HEK293 (cell line): ENCODE data around the gene ZHX3.

Experiments used
- CTCF ChIA-PET: fragments of 350-600 bp; formaldehyde crosslinking; extraction: SDS; loops from one replicate; lab custom pipeline; 2021; ENCODE audit warnings: antibody characterized with exemption; lab: Yijun Ruan, JAX
- POLR2A ChIA-PET: fragments of 300-600 bp; formaldehyde crosslinking; extraction: SDS; loops from one replicate; lab custom pipeline; 2020; ENCODE audit warnings: antibody characterized with exemption, inconsistent platforms; lab: Yijun Ruan, JAX
- H3K27ac ChIP-seq: fragments of 200-500 bp; sonication (Bioruptor generic); 2 replicates; pipeline ENCODE4 v1.5.1; 2014; ENCODE audit warnings: low read depth, low read length, control low read depth, inconsistent platforms; ENCODE audit errors: extremely low read depth
- H3K36me3 ChIP-seq, 2 experiments: fragments of 200-500 bp in 1 of 2; sonication (Bioruptor generic) in 1 of 2; 1 replicate in 1 of 2; 2 replicates in 1 of 2; pipeline ENCODE4 v1.5.1; 2014 to 2017; ENCODE audit warnings: inconsistent platforms in 2 of 2, low read length in 2 of 2; ENCODE audit not compliant: control insufficient read depth in 2 of 2, insufficient read depth in 1 of 2
- H3K4me1 ChIP-seq: fragments of 200-500 bp; sonication (Bioruptor generic); 2 replicates; pipeline ENCODE4 v1.5.1; 2014; ENCODE audit warnings: mild to moderate bottlenecking, low read length, inconsistent platforms; ENCODE audit not compliant: control insufficient read depth, insufficient read depth
- H3K4me3 ChIP-seq: 2 replicates; pipeline ENCODE4 v1.5.1; 2011; ENCODE audit warnings: low read depth, mild to moderate bottlenecking, control low read depth, low read length, moderate library complexity
- H3K9me3 ChIP-seq: fragments of 200-500 bp; sonication (Bioruptor generic); 2 replicates; pipeline ENCODE4 v1.5.1; 2014; ENCODE audit warnings: low read depth, low read length, inconsistent platforms; ENCODE audit not compliant: control insufficient read depth, insufficient read depth
- GFI1B ChIP-seq: fragments of 450-650 bp; formaldehyde crosslinking; IDR thresholded peaks from 2 replicates; pipeline ENCODE4 v1.5.1; 2016; ENCODE audit warnings: missing biosample characterization, missing genetic modification characterization
- GLI4 ChIP-seq: fragments of 450-650 bp; formaldehyde crosslinking; IDR thresholded peaks from 2 replicates; pipeline ENCODE4 v1.5.1; 2016; ENCODE audit warnings: missing biosample characterization, missing genetic modification characterization
- KLF7 ChIP-seq: fragments of 450-650 bp; formaldehyde crosslinking; IDR thresholded peaks from 2 replicates; pipeline ENCODE4 v1.5.1; 2016; ENCODE audit warnings: missing biosample characterization, missing genetic modification characterization, borderline replicate concordance
- MEIS1 ChIP-seq: sonication (generic); formaldehyde crosslinking; IDR thresholded peaks from 2 replicates; pipeline ENCODE4 v1.8.1; 2022; ENCODE audit warnings: missing genetic modification reagents, mild to moderate bottlenecking, borderline replicate concordance
- OVOL3 ChIP-seq: fragments of 450-650 bp; formaldehyde crosslinking; IDR thresholded peaks from 2 replicates; pipeline ENCODE4 v1.5.1; 2016; ENCODE audit warnings: missing biosample characterization, missing genetic modification characterization
- TRIM28 ChIP-seq: IDR thresholded peaks from 2 replicates; pipeline ENCODE4 v1.6.1; 2011; ENCODE audit warnings: low read length, control low read depth, borderline replicate concordance
- YY2 ChIP-seq: fragments of 450-650 bp; formaldehyde crosslinking; IDR thresholded peaks from 2 replicates; pipeline ENCODE4 v1.5.1; 2016; ENCODE audit warnings: missing biosample characterization, missing genetic modification characterization
- ZBTB49 ChIP-seq: fragments of 450-650 bp; formaldehyde crosslinking; IDR thresholded peaks from 2 replicates; pipeline ENCODE4 v1.5.1; 2016; ENCODE audit warnings: missing biosample characterization, missing genetic modification characterization, low read depth
- ZBTB6 ChIP-seq: fragments of 450-650 bp; formaldehyde crosslinking; IDR thresholded peaks from 2 replicates; pipeline ENCODE4 v1.5.1; 2017; ENCODE audit warnings: missing biosample characterization, missing genetic modification characterization
- ZIC2 ChIP-seq: fragments of 450-650 bp; formaldehyde crosslinking; IDR thresholded peaks from 2 replicates; pipeline ENCODE4 v1.5.1; 2016; ENCODE audit warnings: missing biosample characterization, missing genetic modification characterization
- ZNF146 ChIP-seq: fragments of 450-650 bp; formaldehyde crosslinking; IDR thresholded peaks from 2 replicates; pipeline ENCODE4 v1.5.1; 2016; ENCODE audit warnings: missing biosample characterization, missing genetic modification characterization
- ZNF184 ChIP-seq: fragments of 450-650 bp; IDR thresholded peaks from 2 replicates; pipeline ENCODE4 v1.5.1; 2018; ENCODE audit warnings: missing biosample characterization, mild to moderate bottlenecking, missing genetic modification characterization
- ZNF19 ChIP-seq: fragments of 450-650 bp; formaldehyde crosslinking; IDR thresholded peaks from 2 replicates; pipeline ENCODE4; 2016; ENCODE audit warnings: missing biosample characterization, missing genetic modification characterization, low read depth
- ZNF211 ChIP-seq: fragments of 450-650 bp; formaldehyde crosslinking; IDR thresholded peaks from 2 replicates; pipeline ENCODE4 v1.5.1; 2016; ENCODE audit warnings: low read depth, missing biosample characterization, missing genetic modification characterization
- ZNF239 ChIP-seq: fragments of 450-650 bp; formaldehyde crosslinking; IDR thresholded peaks from 2 replicates; pipeline ENCODE4 v1.5.1; 2016; ENCODE audit warnings: missing biosample characterization, missing genetic modification characterization
- ZNF274 ChIP-seq, 2 experiments: fragments of 200-500 bp in 1 of 2; fragments of 450-650 bp in 1 of 2; sonication (Bioruptor generic) in 1 of 2; formaldehyde crosslinking in 1 of 2; IDR thresholded peaks; 2 replicates each; pipeline versions ENCODE4 v1.5.1 to v1.6.1; 2014 to 2016; ENCODE audit warnings: borderline replicate concordance in 1 of 2, inconsistent platforms in 1 of 2, low read length in 1 of 2, missing biosample characterization in 1 of 2, missing genetic modification characterization in 1 of 2
- ZNF292 ChIP-seq: fragments of 450-650 bp; formaldehyde crosslinking; IDR thresholded peaks from 2 replicates; pipeline ENCODE4 v1.5.1; 2016; ENCODE audit warnings: low read depth, missing biosample characterization, missing genetic modification characterization, borderline replicate concordance
- ZNF341 ChIP-seq: fragments of 450-650 bp; formaldehyde crosslinking; IDR thresholded peaks from 2 replicates; pipeline ENCODE4; 2016; ENCODE audit warnings: low read depth, missing biosample characterization, missing genetic modification characterization
- ZNF404 ChIP-seq: fragments of 450-650 bp; formaldehyde crosslinking; IDR thresholded peaks from 2 replicates; pipeline ENCODE4 v1.5.1; 2017; ENCODE audit warnings: missing biosample characterization, missing genetic modification characterization
- ZNF416 ChIP-seq: fragments of 450-650 bp; formaldehyde crosslinking; IDR thresholded peaks from 2 replicates; pipeline ENCODE4 v1.5.1; 2016; ENCODE audit warnings: missing biosample characterization, missing genetic modification characterization
- ZNF449 ChIP-seq: fragments of 450-650 bp; formaldehyde crosslinking; IDR thresholded peaks from 2 replicates; pipeline ENCODE4 v1.5.1; 2017; ENCODE audit warnings: missing biosample characterization, mild to moderate bottlenecking, missing genetic modification characterization, moderate library complexity
- ZNF510 ChIP-seq: fragments of 450-650 bp; formaldehyde crosslinking; IDR thresholded peaks from 2 replicates; pipeline ENCODE4 v1.5.1; 2018; ENCODE audit warnings: mild to moderate bottlenecking, missing genetic modification characterization, missing biosample characterization; ENCODE audit not compliant: insufficient replicate concordance
- ZNF654 ChIP-seq: fragments of 450-650 bp; formaldehyde crosslinking; IDR thresholded peaks from 2 replicates; pipeline ENCODE4 v1.5.1; 2016; ENCODE audit warnings: low read depth, missing biosample characterization, missing genetic modification characterization
- ZNF747 ChIP-seq: fragments of 450-650 bp; formaldehyde crosslinking; IDR thresholded peaks from 2 replicates; pipeline ENCODE4 v1.5.1; 2016; ENCODE audit warnings: missing biosample characterization, missing genetic modification characterization
- ZSCAN18 ChIP-seq: fragments of 450-650 bp; formaldehyde crosslinking; IDR thresholded peaks from 2 replicates; pipeline ENCODE4 v1.5.1; 2016; ENCODE audit warnings: missing biosample characterization, missing genetic modification characterization
- TF ChIP-seq, protein P1 (sequence below): fragments of 450-650 bp; formaldehyde crosslinking; IDR thresholded peaks from 2 replicates; pipeline ENCODE4 v1.5.1; 2016; ENCODE audit warnings: missing biosample characterization, missing genetic modification characterization

ZHX3 gene

DNA sequence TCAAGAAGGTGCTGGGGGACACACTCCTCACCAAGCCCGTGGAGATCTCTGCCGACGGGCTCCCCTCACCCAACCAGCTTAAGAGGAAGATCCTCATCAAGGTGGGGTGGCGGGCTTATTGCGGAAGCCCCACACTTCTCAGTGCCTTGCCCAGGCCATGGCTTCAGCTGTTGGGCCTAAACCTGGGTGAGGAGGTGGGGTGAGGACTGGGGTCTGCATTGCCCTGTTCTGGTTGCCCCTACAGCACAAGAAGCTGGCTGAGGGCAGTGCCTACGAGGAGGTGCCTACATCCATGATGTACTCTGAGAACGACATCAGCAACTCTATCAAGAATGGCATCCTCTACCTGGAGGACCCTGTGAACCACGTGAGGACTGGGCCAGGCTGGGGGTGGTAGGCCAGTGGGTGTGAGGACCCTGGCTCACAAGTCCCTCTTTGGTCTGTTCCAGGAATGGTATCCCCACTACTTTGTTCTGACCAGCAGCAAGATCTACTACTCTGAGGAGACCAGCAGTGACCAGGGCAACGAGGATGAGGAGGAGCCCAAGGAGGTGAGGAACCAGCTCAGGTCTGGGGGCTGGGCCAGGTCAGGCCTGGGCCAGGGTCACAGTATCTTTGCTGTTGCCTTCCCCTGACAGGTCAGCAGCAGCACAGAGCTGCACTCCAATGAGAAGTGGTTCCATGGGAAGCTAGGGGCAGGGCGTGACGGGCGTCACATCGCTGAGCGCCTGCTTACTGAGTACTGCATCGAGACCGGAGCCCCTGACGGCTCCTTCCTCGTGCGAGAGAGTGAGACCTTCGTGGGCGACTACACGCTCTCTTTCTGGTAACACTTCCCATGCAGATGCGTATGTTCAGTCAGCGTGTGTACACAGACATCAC lies 152.3 kb downstream of the ZHX3 start (continued):
- TF ChIP-seq ZNF341 (no peak), ZNF510 (tag by site-specific recombination) (no peak), ZNF211 (tag by site-specific recombination) (no peak), ZNF404 (no peak), ZNF239 (tag by site-specific recombination) (no peak), ZNF747 (tag by site-specific recombination) (no peak)
- TF ChIP-seq, protein P1, sequence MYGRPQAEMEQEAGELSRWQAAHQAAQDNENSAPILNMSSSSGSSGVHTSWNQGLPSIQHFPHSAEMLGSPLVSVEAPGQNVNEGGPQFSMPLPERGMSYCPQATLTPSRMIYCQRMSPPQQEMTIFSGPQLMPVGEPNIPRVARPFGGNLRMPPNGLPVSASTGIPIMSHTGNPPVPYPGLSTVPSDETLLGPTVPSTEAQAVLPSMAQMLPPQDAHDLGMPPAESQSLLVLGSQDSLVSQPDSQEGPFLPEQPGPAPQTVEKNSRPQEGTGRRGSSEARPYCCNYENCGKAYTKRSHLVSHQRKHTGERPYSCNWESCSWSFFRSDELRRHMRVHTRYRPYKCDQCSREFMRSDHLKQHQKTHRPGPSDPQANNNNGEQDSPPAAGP (tag by site-specific recombination) = no peak

GRCh38 chr20:41163821-41164220 lies 153.7 kb downstream of the ZHX3 start:
- POLR2A ChIA-PET = no interaction called here
- no peaks in the 10 kb centered on the region for H3K9me3 ChIP-seq
- TF ChIP-seq GLI4 (tag by site-specific recombination) (no peak), KLF7 (no peak), ZNF292 (tag by site-specific recombination) (no peak), ZNF274 (IDR thresholded peaks at IDR 0.05; ENCODE audit: low read length) (no peak), ZNF274 (tag by site-specific recombination; IDR thresholded peaks at IDR 0.05; ENCODE audit: borderline replicate concordance) (no peak), ZBTB49 (no peak), YY2 (no peak), ZNF654 (tag by site-specific recombination) (no peak)
- TF ChIP-seq, all 188 proteins: peak for 0
- CTCF ChIA-PET = interaction anchor here (1.5 kb wide), 1 partner anchor 9 kb away, joined by 6 read pairs; no protein-coding TSS in a partner anchor
- Histone ChIP-seq H3K4me3 (no peak overlapping the region), H3K27ac (no peak overlapping the region), H3K36me3 (peaks cover 4 to 98% of the 10 kb centered on the region in 2 experiments; a peak in 2 of 3 replicates), H3K4me1 (no peaks in the 10 kb centered on the region)

DNA sequence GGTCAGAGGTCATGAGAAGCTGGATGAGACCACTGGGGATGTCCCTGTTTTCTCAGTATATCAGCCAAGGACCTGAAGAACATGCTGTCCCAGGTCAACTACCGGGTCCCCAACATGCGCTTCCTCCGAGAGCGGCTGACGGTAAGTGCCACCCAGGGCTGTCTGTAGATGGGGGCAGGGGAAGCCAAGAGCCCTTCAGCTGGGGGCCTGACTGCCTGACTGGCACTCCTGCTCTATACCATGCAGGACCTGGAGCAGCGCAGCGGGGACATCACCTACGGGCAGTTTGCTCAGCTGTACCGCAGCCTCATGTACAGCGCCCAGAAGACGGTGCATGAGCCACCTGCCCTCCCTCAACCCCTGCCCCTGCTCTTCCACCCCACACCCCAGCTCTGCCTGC lies 155.1 kb downstream of the ZHX3 start:
- TF ChIP-seq ZNF416 (no peak), ZSCAN18 (no peak), ZNF449 (no peak), ZBTB6 (tag by site-specific recombination) (no peak), TRIM28 (no peak), ZNF19 (tag by site-specific recombination) (no peak), GFI1B (no peak), ZNF146 (tag by site-specific recombination) (no peak), OVOL3 (no peak), ZNF184 (no peak), ZIC2 (tag by site-specific recombination) (no peak), MEIS1 (no peak)
- TF ChIP-seq, all 188 proteins: peak for 0
- Histone ChIP-seq H3K4me3 (no peak overlapping the region), H3K27ac (no peak overlapping the region), H3K9me3 (no peaks in the 10 kb centered on the region), H3K4me1 (no peaks in the 10 kb centered on the region), H3K36me3 (peaks cover 4 to 89% of the 10 kb centered on the region in 2 experiments; a peak in 2 of 3 replicates)
- CTCF ChIA-PET = no interaction called here
- POLR2A ChIA-PET = no interaction called here
